Measurements from ENCODE around the gene CADM2.
A peak's percentile ranks its signal among the peaks of the same experiment; 100 is the strongest.

CADM2 gene

GRCh38 chr3:85881833-85882393, 923.1 kb downstream of the CADM2 start:
- no peak for DNase-seq (ENCODE audit: low read depth)
- no peak overlapping the region for H3K4me3 ChIP-seq (ENCODE audit: low read length)
- no peak for TF ChIP-seq CTCF (conservative IDR thresholded peaks at IDR 0.05; ENCODE audit: low read depth, low read length)

- H3K4me3 ChIP-seq (ENCODE audit: low read length): no peak overlapping the region
- no peak for TF ChIP-seq CTCF (conservative IDR thresholded peaks at IDR 0.05; ENCODE audit: low read depth, low read length)
- no peak for DNase-seq (ENCODE audit: low read depth)
These were observed 931.3 kb downstream of the CADM2 start for GRCh38 chr3:85890043-85890555.

GRCh38 chr3:85903434-85903833, 944.6 kb downstream of the CADM2 start:
- no peak for DNase-seq (ENCODE audit: low read depth)
- H3K4me3 ChIP-seq (ENCODE audit: low read length): no peak overlapping the region
- no peak for TF ChIP-seq CTCF (conservative IDR thresholded peaks at IDR 0.05; ENCODE audit: low read depth, low read length)

GRCh38 chr3:85912980-85913379, 954.2 kb downstream of the CADM2 start:
- no peak for TF ChIP-seq CTCF (conservative IDR thresholded peaks at IDR 0.05; ENCODE audit: low read depth, low read length)
- H3K4me3 ChIP-seq (ENCODE audit: low read length): no peak overlapping the region
- peak; percentile 67 for DNase-seq (ENCODE audit: low read depth)

- no peak for DNase-seq (ENCODE audit: low read depth)
- no peak overlapping the region for H3K4me3 ChIP-seq (ENCODE audit: low read length)
- TF ChIP-seq CTCF (conservative IDR thresholded peaks at IDR 0.05; ENCODE audit: low read depth, low read length): no peak
These were observed 963.6 kb downstream of the CADM2 start for GRCh38 chr3:85922374-85922773.

GRCh38 chr3:85930718-85931117, 971.9 kb downstream of the CADM2 start:
- no peak for DNase-seq (ENCODE audit: low read depth)
- H3K4me3 ChIP-seq (ENCODE audit: low read length): no peak overlapping the region
- TF ChIP-seq CTCF (conservative IDR thresholded peaks at IDR 0.05; ENCODE audit: low read depth, low read length): no peak

- DNase-seq (ENCODE audit: low read depth): no peak
- TF ChIP-seq CTCF (conservative IDR thresholded peaks at IDR 0.05; ENCODE audit: low read depth, low read length): no peak
- no peak overlapping the region for H3K4me3 ChIP-seq (ENCODE audit: low read length)
These were observed 974.5 kb downstream of the CADM2 start for GRCh38 chr3:85933326-85933725.
